Measurements from ENCODE around the gene PNLDC1. TPM values are rescaled to one million over a fixed set of nuclear protein-coding genes. Genes with fewer than 3 reads are reported as not detected.

PNLDC1 gene
- total and polyA plus RNA-seq, 2 experiments from 2014 or later = not detected

DNA sequence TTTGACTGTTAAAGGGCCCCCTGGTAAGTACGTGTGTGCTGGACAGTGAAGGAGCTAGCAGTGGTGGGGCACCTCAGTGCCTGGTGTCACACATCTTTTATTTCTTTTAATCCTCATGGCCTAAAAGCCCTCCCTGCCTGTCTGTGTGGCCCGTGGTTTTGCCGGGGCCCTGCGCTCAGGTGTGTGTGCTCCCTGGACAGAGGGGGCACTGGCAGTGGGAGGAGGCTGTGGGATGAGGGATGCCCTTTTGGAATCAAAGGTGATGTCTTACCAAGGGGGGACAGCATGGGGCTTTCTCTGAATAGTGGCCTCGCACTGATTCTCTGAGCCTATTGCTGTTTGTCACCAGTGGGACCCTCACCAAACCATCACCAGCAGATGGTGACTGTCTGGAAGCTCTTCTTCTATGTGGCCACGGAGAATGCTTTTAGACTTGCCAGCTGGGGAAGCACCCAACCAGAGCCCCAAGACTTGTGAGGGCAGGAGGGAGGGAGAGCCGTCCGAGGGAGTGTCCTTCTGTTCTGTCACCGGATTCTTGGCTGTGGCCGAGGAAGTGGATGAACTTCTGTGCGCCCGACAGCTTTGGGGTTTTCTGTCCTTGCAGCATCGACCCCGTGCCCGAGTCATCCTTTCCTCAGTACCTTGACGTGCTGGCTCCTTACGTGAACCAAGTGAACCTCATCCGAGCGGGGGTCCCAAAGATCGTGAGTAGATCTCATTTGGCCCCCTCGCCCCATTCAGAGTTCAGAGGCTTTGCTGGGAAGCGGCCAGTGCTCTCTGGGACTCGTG lies 18.1 kb downstream of the PNLDC1 start (continued):
- no peak for TF ChIP-seq EZH2 (IDR thresholded peaks at IDR 0.05; ENCODE audit: low read depth, unreplicated experiment)
- no peak for TF ChIP-seq JUNB (IDR thresholded peaks at IDR 0.05; ENCODE audit: unreplicated experiment)
- TF ChIP-seq STAT1 (IDR thresholded peaks at IDR 0.05; ENCODE audit: unreplicated experiment) = no peak
- TF ChIP-seq, protein P1, sequence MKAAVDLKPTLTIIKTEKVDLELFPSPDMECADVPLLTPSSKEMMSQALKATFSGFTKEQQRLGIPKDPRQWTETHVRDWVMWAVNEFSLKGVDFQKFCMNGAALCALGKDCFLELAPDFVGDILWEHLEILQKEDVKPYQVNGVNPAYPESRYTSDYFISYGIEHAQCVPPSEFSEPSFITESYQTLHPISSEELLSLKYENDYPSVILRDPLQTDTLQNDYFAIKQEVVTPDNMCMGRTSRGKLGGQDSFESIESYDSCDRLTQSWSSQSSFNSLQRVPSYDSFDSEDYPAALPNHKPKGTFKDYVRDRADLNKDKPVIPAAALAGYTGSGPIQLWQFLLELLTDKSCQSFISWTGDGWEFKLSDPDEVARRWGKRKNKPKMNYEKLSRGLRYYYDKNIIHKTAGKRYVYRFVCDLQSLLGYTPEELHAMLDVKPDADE (IDR thresholded peaks at IDR 0.05) = no peak
- no peak for TF ChIP-seq ZNF331 (CRISPR knock-in tag; IDR thresholded peaks at IDR 0.05; ENCODE audit: low read depth)
- TF ChIP-seq ZNF114 (CRISPR knock-in tag; IDR thresholded peaks at IDR 0.05) = no peak
- TF ChIP-seq, protein P2, sequence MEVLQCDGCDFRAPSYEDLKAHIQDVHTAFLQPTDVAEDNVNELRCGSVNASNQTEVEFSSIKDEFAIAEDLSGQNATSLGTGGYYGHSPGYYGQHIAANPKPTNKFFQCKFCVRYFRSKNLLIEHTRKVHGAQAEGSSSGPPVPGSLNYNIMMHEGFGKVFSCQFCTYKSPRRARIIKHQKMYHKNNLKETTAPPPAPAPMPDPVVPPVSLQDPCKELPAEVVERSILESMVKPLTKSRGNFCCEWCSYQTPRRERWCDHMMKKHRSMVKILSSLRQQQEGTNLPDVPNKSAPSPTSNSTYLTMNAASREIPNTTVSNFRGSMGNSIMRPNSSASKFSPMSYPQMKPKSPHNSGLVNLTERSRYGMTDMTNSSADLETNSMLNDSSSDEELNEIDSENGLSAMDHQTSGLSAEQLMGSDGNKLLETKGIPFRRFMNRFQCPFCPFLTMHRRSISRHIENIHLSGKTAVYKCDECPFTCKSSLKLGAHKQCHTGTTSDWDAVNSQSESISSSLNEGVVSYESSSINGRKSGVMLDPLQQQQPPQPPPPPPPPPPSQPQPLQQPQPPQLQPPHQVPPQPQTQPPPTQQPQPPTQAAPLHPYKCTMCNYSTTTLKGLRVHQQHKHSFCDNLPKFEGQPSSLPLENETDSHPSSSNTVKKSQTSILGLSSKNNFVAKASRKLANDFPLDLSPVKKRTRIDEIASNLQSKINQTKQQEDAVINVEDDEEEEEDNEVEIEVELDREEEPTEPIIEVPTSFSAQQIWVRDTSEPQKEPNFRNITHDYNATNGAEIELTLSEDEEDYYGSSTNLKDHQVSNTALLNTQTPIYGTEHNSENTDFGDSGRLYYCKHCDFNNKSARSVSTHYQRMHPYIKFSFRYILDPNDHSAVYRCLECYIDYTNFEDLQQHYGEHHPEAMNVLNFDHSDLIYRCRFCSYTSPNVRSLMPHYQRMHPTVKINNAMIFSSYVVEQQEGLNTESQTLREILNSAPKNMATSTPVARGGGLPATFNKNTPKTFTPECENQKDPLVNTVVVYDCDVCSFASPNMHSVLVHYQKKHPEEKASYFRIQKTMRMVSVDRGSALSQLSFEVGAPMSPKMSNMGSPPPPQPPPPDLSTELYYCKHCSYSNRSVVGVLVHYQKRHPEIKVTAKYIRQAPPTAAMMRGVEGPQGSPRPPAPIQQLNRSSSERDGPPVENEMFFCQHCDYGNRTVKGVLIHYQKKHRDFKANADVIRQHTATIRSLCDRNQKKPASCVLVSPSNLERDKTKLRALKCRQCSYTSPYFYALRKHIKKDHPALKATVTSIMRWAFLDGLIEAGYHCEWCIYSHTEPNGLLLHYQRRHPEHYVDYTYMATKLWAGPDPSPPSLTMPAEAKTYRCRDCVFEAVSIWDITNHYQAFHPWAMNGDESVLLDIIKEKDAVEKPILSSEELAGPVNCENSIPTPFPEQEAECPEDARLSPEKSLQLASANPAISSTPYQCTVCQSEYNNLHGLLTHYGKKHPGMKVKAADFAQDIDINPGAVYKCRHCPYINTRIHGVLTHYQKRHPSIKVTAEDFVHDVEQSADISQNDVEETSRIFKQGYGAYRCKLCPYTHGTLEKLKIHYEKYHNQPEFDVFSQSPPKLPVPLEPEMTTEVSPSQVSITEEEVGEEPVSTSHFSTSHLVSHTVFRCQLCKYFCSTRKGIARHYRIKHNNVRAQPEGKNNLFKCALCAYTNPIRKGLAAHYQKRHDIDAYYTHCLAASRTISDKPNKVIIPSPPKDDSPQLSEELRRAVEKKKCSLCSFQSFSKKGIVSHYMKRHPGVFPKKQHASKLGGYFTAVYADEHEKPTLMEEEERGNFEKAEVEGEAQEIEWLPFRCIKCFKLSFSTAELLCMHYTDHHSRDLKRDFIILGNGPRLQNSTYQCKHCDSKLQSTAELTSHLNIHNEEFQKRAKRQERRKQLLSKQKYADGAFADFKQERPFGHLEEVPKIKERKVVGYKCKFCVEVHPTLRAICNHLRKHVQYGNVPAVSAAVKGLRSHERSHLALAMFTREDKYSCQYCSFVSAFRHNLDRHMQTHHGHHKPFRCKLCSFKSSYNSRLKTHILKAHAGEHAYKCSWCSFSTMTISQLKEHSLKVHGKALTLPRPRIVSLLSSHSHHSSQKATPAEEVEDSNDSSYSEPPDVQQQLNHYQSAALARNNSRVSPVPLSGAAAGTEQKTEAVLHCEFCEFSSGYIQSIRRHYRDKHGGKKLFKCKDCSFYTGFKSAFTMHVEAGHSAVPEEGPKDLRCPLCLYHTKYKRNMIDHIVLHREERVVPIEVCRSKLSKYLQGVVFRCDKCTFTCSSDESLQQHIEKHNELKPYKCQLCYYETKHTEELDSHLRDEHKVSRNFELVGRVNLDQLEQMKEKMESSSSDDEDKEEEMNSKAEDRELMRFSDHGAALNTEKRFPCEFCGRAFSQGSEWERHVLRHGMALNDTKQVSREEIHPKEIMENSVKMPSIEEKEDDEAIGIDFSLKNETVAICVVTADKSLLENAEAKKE (CRISPR knock-in tag; IDR thresholded peaks at IDR 0.05) = no peak

DNA sequence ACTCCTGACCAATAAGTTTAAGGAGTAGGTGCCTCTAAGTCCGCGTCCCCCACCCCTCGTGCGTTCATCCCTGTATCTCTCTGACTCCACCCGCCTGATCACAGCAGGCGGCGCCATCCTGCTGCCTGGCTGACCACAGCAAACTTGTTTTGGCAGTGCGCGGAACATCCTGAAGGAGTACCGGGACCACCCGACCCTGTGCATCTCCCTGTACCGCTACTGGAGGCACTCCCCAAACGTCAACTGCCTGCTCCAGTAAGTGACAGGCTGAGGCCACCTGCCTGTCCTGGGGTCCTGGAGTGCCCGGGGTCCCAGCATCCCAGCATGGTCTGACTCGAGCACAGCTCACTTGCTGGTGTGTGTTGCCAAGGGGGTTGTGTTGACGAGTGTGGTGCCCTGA lies 19.0 kb downstream of the PNLDC1 start:
- Mint-ChIP-seq H3K9me3 (no peaks in the 10 kb centered on the region), H3K36me3 (ENCODE audit: low read depth) (no peaks in the 10 kb centered on the region; the same call in 2 of the 3 replicates), H3K27ac (no peak overlapping the region), H3K27me3 (ENCODE audit: insufficient read depth, low read depth, poor library complexity) (peaks cover 24% of the 10 kb centered on the region), H3K4me3 (no peak overlapping the region), H3K4me1 (peaks cover 21% of the 10 kb centered on the region)
- H3K4me2 ChIP-seq = no peak overlapping the region
- H3K27ac ChIP-seq (ENCODE audit: low read depth) = no peak overlapping the region
- H3K79me2 ChIP-seq (replicated peaks; ENCODE audit: insufficient read depth) = no peaks in the 10 kb centered on the region
- H3K27me3 ChIP-seq (ENCODE audit: insufficient read depth) = no peaks in the 10 kb centered on the region
- no peaks in the 10 kb centered on the region for H3K9me2 ChIP-seq (ENCODE audit: insufficient read depth)
- no peak overlapping the region for H2AFZ ChIP-seq
- no peaks in the 10 kb centered on the region for H3F3A ChIP-seq (replicated peaks; ENCODE audit: low read depth)
- no peaks in the 10 kb centered on the region for H3K36me3 ChIP-seq (ENCODE audit: insufficient read depth)
- ATAC-seq (no peak), DNase-seq (ENCODE audit: low spot score) (no peak)
- no peaks in the 10 kb centered on the region for H4K20me1 ChIP-seq (replicated peaks; ENCODE audit: insufficient read depth)
- no peaks in the 10 kb centered on the region for H3K4me1 ChIP-seq (ENCODE audit: insufficient read depth)
- TF ChIP-seq EZH2phosphoT487 (IDR thresholded peaks at IDR 0.05; ENCODE audit: unreplicated experiment) = no peak
- TF ChIP-seq, protein P3, sequence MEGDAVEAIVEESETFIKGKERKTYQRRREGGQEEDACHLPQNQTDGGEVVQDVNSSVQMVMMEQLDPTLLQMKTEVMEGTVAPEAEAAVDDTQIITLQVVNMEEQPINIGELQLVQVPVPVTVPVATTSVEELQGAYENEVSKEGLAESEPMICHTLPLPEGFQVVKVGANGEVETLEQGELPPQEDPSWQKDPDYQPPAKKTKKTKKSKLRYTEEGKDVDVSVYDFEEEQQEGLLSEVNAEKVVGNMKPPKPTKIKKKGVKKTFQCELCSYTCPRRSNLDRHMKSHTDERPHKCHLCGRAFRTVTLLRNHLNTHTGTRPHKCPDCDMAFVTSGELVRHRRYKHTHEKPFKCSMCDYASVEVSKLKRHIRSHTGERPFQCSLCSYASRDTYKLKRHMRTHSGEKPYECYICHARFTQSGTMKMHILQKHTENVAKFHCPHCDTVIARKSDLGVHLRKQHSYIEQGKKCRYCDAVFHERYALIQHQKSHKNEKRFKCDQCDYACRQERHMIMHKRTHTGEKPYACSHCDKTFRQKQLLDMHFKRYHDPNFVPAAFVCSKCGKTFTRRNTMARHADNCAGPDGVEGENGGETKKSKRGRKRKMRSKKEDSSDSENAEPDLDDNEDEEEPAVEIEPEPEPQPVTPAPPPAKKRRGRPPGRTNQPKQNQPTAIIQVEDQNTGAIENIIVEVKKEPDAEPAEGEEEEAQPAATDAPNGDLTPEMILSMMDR (conservative IDR thresholded peaks at IDR 0.05; ENCODE audit: low read depth in 2 of 2) = 0 out of 4 replicates have a peak, but pooled peaks of 1 of the 2 experiments have one; percentile 6
- H3K4me3 ChIP-seq = no peak overlapping the region

Measured in GM23338 (cell line).